ENCODE data around the gene MCRS1. TPM values are rescaled to one million over a fixed set of nuclear protein-coding genes. Genes with fewer than 3 reads are reported as not detected.
"Not testable (repeated sequence)": the region's sequence is repeated elsewhere in the genome, so short reads cannot be mapped to it uniquely, and the experiment has no call there.

Gene MCRS1
- total RNA-seq, 4 donors from 2014 or later = 42.4 to 73.6 (median 61.1) TPM

DNA sequence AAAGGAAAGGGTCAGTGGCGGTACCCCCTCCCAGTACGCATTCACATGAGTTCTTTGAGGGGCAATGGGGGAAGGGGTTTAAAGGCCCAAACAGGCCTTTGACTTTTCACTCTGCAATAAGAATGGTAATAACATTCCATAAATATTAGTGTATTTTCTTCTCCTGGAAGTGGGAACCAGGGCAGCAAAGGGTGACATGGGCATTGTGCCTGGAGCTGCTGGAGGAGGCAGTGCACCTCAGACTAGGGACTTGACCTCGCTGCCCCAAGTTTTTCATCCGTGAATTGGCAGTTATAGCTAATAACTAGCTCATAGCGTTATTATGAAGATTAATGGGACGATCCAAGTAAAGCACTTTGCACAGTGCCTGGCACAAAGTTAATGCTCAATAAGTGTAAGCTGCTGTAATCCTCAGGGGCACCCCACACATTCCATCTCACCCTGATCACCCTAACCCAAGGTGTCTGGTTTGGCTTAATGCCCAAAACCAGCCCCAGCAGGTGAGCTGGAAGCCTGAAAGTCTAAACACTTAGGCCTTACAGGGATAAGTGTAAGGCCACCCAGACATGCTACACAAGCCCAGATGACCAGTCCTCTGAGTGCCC lies 31.9 kb downstream of the MCRS1 start:
- H3K4me3 ChIP-seq = no peak overlapping the region
- 76% methylated on average over 6 of the region's 6 CpGs for WGBS
- TF ChIP-seq POLR2A (IDR thresholded peaks at IDR 0.05) (no peak), POLR2AphosphoS5 (IDR thresholded peaks at IDR 0.05) (no peak), EP300 (IDR thresholded peaks at IDR 0.05) (no peak)
- TF ChIP-seq, protein P1, sequence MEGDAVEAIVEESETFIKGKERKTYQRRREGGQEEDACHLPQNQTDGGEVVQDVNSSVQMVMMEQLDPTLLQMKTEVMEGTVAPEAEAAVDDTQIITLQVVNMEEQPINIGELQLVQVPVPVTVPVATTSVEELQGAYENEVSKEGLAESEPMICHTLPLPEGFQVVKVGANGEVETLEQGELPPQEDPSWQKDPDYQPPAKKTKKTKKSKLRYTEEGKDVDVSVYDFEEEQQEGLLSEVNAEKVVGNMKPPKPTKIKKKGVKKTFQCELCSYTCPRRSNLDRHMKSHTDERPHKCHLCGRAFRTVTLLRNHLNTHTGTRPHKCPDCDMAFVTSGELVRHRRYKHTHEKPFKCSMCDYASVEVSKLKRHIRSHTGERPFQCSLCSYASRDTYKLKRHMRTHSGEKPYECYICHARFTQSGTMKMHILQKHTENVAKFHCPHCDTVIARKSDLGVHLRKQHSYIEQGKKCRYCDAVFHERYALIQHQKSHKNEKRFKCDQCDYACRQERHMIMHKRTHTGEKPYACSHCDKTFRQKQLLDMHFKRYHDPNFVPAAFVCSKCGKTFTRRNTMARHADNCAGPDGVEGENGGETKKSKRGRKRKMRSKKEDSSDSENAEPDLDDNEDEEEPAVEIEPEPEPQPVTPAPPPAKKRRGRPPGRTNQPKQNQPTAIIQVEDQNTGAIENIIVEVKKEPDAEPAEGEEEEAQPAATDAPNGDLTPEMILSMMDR (IDR thresholded peaks at IDR 0.05) = no peak
- H3K4me1 ChIP-seq = peaks cover 34% of the 10 kb centered on the region
- H3K27me3 ChIP-seq = peaks cover 28% of the 10 kb centered on the region
- no peaks in the 10 kb centered on the region for H3K36me3 ChIP-seq
- no peak for DNase-seq (ENCODE audit: low spot score in 2 of 2)
- H3K9me3 ChIP-seq = no peaks in the 10 kb centered on the region
- no peak overlapping the region for H3K27ac ChIP-seq

GRCh38 chr12:49534731-49535278 lies 33.1 kb downstream of the MCRS1 start:
- DNase-seq (ENCODE audit: low spot score in 2 of 2) = no peak
- no peaks in the 10 kb centered on the region for H3K36me3 ChIP-seq
- no peak overlapping the region for H3K4me3 ChIP-seq
- TF ChIP-seq POLR2AphosphoS5 (IDR thresholded peaks at IDR 0.05) (no peak), POLR2A (IDR thresholded peaks at IDR 0.05) (no peak), EP300 (IDR thresholded peaks at IDR 0.05) (no peak)
- TF ChIP-seq, protein P1 (IDR thresholded peaks at IDR 0.05) = no peak
- peaks cover 26% of the 10 kb centered on the region for H3K27me3 ChIP-seq
- peaks cover 26% of the 10 kb centered on the region for H3K4me1 ChIP-seq
- H3K9me3 ChIP-seq = no peaks in the 10 kb centered on the region
- WGBS = 83% methylated on average over 13 of the region's 13 CpGs
- no peak overlapping the region for H3K27ac ChIP-seq

- not testable (repeated sequence) for H3K27ac ChIP-seq; H3K4me3 ChIP-seq; H3K36me3 ChIP-seq; DNase-seq (ENCODE audit: low spot score in 2 of 2); H3K9me3 ChIP-seq
- Histone ChIP-seq H3K27me3 (peaks cover 19% of the 10 kb centered on the region), H3K4me1 (peaks cover 19% of the 10 kb centered on the region)
- WGBS = 98% methylated on average over 5 of the region's 5 CpGs
Measured at GRCh38 chr12:49534122-49534521, 33.8 kb downstream of the MCRS1 start.

DNA sequence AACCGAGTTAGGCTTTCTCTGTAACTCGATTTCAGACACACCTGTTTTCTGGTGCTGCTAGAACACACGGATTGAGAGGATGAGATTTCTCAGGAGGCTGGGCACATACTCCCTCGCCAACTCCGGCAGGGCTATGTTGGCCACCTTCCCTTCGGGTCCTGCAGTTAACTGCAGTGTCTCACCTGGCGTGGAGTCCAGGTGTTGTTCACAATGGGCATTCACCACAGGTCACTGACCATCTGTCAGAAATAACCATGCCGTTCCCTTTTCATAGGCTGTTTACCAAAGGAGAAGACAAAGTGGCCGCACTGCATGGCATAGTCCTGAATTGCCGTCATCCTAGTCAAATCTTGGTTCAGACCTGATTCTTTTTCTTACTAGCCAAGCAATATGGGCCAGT lies 34.6 kb downstream of the MCRS1 start:
- H3K27ac ChIP-seq = no peak overlapping the region
- no peaks in the 10 kb centered on the region for H3K36me3 ChIP-seq
- H3K4me1 ChIP-seq = peaks cover 12% of the 10 kb centered on the region
- no peak overlapping the region for H3K4me3 ChIP-seq
- WGBS = 85% methylated on average over 10 of the region's 10 CpGs
- TF ChIP-seq, protein P1 (IDR thresholded peaks at IDR 0.05) = no peak
- TF ChIP-seq EP300 (IDR thresholded peaks at IDR 0.05) = no peak
- no peak for TF ChIP-seq POLR2A (IDR thresholded peaks at IDR 0.05)
- no peak for TF ChIP-seq POLR2AphosphoS5 (IDR thresholded peaks at IDR 0.05)
- DNase-seq (ENCODE audit: low spot score in 2 of 2) = no peak
- H3K27me3 ChIP-seq = peaks cover 11% of the 10 kb centered on the region
- no peaks in the 10 kb centered on the region for H3K9me3 ChIP-seq

DNA sequence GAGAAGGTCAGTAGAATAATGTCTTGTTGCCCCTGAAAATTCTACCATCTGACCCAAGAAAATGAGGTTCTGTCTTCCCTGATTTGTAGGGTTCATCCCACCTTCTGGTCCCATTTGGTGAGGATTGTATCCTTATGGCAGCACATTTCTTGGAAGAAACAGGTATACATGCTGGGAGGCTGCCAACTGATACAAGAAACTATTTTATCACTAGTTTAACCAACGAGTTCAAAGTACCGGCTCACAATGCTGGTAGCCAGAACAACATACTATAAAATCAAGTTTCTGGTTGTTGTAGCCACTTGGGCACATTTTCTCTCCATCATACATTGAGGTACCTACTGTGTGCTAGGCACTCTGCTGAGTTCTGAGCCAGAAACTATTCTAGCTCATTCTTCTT lies 36.2 kb downstream of the MCRS1 start:
- Histone ChIP-seq H3K4me3 (no peak overlapping the region), H3K36me3 (peaks cover 12% of the 10 kb centered on the region), H3K9me3 (no peaks in the 10 kb centered on the region), H3K27me3 (no peaks in the 10 kb centered on the region), H3K27ac (no peak overlapping the region), H3K4me1 (peaks cover 2% of the 10 kb centered on the region)
- no peak for DNase-seq (ENCODE audit: low spot score in 2 of 2)
- no peak for TF ChIP-seq POLR2A (IDR thresholded peaks at IDR 0.05)
- WGBS = 49% methylated on average over 2 of the region's 2 CpGs

- TF ChIP-seq, protein P1 (IDR thresholded peaks at IDR 0.05) = no peak
- TF ChIP-seq POLR2A (IDR thresholded peaks at IDR 0.05) = no peak
- TF ChIP-seq EP300 (IDR thresholded peaks at IDR 0.05) = no peak
- no peak for TF ChIP-seq POLR2AphosphoS5 (IDR thresholded peaks at IDR 0.05)
- Histone ChIP-seq H3K36me3 (peaks cover 36% of the 10 kb centered on the region), H3K27ac (no peak overlapping the region), H3K9me3 (no peaks in the 10 kb centered on the region), H3K4me1 (no peaks in the 10 kb centered on the region), H3K27me3 (no peaks in the 10 kb centered on the region), H3K4me3 (no peak overlapping the region)
- WGBS = 83% methylated on average over 1 of the region's 1 CpG
- DNase-seq (ENCODE audit: low spot score in 2 of 2) = no peak
Measured at GRCh38 chr12:49529414-49529813, 38.5 kb downstream of the MCRS1 start.
